GM21737 (cell line): ENCODE data around the gene CIB4.
"Not testable (repeated sequence)": the region's sequence is repeated elsewhere in the genome, so short reads cannot be mapped to it uniquely, and the experiment has no call there.

Experiments used
- ATAC-seq: cut with Tn5 transposase; IDR thresholded peaks from one replicate; pipeline ENCODE4 v1.9.1; 2021; ENCODE audit warnings: mild to moderate bottlenecking, moderate library complexity; ENCODE audit not compliant: unreplicated experiment

CIB4 gene

GRCh38 chr2:26573241-26573925 is 67.8 kb downstream of the CIB4 start:
- no peak for ATAC-seq

GRCh38 chr2:26572591-26572990 is 68.6 kb downstream of the CIB4 start:
- ATAC-seq: no peak

- no peak for ATAC-seq
These were observed 69.8 kb downstream of the CIB4 start for GRCh38 chr2:26571316-26571715.

DNA sequence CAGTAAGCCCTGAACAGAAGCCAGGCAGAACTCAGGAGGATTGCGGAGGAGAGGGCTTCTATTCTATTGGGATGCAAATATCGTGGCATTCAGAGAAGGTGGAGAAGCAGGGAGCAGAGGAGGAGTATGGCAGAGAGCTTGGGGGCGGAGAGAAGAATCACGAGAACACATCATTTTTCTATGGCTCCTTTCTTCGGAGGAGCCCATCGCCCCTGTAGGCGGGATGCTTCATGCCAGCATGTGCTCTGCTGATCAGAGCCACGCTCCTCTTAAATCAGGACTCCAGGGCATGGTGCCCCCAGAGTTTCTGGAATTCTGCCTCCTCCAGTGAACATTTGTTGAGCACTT is 71.1 kb downstream of the CIB4 start:
- no peak for ATAC-seq

DNA sequence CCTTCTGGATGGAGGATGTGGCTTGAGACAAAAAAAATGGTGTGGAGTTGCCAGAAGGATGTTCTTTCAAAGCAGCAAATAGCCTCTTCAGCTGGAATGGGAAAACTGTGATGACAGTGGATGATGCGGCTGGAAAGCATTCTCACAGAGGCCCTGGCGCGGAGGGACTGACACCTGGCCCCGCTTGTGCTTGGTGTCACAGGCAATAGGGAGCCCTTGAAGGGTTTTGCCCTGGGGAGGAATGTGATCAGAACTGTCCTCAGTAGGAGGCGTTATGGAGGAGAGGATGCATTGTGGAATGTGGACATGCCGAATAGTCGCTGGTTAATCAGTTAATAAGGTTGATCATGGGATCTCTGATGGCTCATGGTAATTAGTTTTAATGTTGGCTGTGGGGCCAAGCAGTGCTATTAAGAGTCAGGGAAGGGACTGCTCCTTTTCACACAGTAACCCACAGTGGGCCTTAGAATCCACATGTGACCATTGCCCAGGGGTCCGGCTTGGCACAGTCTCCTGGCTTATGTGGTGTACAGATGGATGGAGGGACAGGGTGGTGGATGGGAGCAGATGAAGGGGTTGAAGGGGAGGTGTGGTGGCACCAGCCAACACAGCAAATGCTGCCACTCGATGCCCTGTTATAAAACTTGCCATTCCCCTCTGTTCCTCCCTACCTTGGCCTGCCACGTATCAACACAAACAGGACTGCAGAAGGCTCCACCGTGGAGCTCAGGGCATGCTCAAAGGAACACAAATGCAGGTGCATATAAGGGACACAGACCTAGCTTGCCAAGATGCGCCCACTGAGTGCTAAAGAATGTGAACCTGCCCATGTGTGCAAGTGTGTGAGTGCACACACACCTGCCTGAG is 71.7 kb downstream of the CIB4 start:
- ATAC-seq: no peak

DNA sequence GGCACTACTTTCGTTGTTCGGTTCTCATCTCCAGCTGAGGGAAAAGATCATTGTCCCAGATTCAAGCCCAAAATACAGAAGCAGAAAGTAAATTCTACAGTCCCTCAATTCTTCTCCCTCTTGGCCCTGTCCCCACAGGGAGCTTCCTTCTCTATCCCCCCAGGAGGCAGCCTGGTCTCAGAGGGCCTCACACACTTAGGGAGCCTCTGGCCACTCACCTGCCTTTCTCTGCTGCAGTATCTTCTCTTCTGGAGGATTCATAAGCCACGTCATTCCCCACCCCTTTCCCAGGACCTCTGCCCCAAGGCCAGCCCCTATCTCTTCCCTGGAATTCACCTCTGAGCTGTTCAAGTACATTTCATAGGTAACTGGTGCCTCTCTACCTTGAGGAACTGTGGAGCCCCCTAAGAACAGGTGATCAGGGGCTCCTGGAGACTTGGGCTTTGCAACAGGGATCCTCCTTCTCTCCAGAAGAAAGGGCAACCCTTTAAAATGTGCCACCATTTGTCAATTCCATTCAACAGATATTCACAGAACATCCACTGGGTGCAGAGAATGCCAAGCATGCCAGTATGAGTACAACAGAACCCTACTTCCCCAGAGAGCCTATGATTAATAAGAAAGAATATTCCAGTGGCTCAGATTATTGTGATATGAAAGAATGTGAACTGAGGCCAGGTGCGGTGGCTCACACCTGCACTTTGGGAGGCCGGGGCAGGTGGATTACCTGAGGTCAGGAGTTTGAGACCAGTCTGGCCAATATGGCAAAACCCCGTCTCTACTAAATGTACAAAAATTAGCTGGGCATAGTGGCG is 72.9 kb downstream of the CIB4 start:
- no peak for ATAC-seq

DNA sequence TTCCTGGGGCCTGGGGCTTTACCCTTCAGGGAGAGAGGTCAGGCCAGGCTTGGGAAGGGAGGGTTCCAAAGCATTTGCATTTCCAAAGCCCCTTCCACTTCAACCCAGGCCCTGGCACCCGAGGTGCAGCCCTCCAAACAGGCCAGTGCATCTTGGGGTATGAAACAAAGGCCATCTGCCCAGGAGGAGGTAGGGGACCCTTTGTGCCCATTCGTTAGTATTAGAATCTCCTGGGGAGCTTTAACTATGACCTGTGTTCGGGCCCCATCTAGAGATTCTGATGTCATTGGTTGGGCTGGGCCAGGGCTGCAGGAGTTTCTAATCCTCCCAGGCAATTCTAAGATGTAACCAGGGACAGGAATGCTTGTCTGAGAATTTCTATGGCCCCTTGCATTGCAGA is 73.6 kb downstream of the CIB4 start:
- ATAC-seq: no peak

- not testable (repeated sequence) for ATAC-seq
These were observed 74.4 kb downstream of the CIB4 start for GRCh38 chr2:26566731-26567130.

GRCh38 chr2:26566081-26566375 is 75.1 kb downstream of the CIB4 start:
- ATAC-seq: no peak

DNA sequence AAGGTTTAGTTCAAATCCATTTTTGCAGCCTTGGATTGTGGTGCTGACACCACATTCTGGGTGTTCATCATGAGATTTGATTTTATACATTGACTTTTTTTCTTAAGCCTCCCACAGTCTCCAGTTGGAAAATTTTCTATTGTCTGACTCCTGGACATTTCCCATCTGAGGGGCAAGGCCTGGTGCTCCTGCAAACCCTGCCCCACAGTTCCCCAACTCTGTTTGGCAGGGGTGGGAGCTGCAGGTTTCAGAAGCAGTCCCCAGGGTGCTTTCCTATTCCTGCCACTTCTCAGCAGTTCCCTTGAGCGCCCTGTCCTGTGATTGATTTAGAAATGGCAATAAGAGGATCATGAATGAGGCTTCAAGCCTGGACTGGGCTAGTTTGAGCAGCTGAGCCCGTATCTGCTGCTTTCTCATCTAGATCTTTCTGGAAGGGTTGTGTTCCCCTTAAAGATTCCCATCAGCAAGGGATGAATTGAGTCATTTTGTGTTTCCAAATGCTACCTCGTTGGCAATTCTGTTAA is 77.0 kb downstream of the CIB4 start:
- ATAC-seq: no peak

DNA sequence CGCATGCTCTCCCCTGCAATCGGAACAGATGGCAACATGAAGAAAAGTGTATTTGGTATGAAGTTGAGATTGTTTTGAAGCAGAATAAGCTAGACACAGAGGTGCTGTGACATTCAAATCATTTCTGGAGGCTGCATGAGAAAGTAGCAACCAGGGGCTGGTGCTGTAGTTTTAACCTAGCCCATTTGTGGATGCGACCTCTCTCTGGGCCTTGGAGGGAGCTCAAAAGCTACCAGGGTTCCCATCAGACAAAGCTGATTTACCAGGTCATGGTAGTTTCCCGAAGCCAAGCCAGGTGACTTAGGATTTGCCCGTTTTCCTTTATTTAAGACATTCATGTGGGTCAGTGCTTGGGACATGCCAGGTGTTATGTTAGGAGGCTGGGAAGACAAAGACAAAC is 77.5 kb downstream of the CIB4 start:
- ATAC-seq: no peak

DNA sequence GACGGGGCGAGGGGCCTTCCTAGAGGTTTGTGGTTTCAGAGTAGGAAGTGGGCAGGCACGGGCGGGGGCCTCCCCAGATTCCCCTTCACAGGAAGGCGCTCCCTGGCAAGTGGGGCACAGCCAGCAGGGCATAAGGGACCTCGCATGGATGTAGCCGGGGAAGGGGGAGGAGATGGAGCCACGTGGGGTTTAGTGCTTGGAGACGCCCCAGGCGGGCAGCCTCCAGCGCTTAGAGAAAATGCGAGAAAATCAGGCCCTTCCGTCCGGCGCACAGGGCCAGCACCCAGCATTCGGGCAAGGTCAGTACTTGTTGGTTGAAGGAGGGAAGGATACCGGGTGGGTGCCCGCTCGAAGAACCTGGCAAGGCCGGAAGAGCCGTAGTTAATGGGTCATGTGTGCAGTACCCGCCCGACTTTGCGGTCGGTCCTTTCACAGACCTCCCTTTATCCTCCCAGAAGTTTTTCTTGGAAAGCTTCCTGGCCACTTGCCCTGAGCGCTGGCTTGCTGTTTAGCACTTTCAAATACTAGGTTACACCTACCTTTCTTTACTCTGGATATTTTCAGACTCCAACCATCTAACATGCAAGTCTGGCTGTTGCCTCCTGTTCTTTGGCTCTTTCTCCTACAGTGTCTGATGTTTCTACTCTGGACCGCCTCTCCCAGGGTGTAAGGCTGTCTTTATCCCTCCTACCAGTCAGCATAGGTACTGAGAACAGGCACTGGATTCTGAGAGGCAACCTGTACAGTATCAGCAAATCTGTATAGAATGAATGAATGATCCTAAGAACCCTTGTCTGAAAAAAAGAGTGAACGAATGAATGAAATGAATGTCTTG is 78.1 kb downstream of the CIB4 start:
- ATAC-seq: no peak

GRCh38 chr2:26561918-26562810 is 79.0 kb downstream of the CIB4 start:
- no peak for ATAC-seq

DNA sequence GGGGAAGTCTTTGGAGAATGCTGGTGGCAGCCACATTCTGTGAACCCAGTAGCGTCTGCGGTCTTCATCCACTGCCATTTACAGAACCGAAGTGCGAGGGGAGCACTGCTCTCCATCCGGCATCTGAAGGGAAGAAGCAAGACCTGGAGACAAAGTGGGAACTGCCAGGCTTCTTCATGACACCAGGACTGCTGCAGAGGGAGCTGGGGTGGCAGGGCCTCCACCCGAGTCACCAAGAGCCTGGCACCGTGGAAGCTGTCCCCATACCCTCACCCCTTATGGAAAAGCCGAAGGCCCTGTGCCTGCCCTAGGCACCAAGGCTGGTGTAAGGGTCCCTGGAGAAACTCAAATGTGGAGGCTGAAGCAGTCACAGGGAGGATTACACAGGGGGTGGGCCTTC is 79.8 kb downstream of the CIB4 start:
- ATAC-seq: no peak

GRCh38 chr2:26560892-26561291 is 80.3 kb downstream of the CIB4 start:
- no peak for ATAC-seq

GRCh38 chr2:26559556-26559955 is 81.6 kb downstream of the CIB4 start:
- ATAC-seq: no peak

GRCh38 chr2:26559044-26559405 is 82.1 kb downstream of the CIB4 start:
- no peak for ATAC-seq

DNA sequence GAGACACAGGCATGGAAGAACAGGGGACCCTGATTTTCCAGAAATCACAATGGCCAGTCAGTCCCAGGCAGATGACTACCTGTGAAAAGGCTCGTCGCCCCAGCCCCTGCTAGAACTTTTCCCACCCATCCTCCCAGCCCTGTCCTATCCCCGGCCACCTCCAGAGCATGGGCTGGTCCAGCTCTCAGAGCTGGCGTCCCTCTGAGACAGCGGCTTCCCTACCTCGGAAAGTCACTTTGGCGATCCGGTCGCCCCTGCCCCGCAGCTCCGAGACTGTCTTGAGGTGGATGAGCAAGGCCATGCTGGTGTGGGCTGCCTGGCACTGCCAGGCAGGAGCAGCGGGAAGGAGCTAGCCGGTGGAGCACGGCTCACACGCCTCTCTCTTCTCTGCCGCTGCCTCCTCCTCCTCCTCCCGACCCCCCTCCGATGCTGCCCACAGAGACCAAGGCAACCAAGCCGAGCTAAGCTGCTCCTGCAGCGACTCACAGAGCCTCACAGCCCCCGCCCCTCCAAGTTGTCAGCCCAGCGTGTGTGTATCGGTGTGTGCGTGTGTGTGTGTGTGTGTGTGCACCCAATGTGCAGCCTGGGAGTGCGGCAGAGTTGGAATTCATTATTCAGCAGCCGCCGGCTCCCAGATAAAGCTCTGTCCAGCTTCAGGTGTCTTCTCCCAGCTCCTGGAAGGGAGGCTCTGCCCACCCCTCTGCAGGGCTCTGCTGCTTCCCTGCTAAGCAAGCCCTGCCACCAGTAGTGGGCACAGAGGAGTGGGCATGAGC is 82.7 kb downstream of the CIB4 start:
- no peak for ATAC-seq
